Measurements from ENCODE around the gene OSTC.

OSTC gene

DNA sequence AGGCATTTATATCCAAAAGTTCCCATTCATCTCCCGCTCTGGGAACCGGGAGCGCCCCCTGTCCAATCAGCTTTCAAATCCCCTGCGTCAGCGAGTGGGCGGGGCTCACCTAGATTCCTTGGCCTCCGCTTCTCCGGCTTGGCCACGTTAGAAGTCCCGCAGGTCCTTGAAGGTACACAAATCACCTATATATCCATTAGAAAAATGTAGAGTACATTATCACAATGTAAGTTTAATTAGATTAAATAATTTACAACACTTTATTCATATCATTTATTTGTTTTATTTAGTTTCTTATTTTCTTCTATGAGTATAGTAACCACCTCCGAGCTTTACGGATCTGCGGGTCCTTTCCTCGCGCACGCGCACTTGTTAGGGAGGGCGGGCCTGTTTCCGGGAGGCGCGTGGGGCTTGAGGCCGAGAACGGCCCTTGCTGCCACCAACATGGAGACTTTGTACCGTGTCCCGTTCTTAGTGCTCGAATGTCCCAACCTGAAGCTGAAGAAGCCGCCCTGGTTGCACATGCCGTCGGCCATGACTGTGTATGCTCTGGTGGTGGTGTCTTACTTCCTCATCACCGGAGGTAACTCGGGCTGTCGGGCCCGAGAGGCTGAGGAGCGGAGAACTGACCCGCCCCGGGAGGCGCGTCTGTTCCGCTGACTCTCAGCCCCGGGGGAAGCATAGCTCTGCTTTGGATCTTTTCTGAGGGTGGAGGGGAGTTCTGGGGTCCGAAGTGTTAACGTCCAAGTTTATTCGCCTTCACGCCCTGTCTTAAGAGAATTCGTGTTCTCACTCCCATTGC is at the start of gene OSTC:
Gene OSTC, plus strand, starts transcription at position 388 of the 802 bp plus-strand sequence. Its CDS starts 57 bp downstream, at position 445.
- in situ Hi-C loops (cut with MboI; ENCODE audit: low sequenced_read_pairs) = no loop called here

DNA sequence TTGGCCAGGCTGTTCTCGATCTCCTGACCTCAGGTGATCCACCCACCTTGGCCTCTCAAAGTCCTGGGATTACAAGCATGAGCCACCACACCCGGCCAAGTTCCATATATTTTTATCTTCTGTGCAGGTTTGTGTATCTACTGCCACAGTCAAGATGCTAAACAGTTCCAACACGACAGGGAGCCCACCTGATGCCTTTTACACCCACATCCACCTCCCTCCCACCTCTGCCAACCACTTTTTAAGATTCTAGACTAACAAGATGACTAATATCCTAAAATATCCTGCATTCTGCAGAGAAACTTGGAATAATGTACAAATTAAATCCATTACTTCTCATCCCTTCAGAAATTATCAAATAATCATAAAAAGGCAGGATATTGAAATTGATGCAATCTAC is 49.3 kb upstream of the OSTC start:
- in situ Hi-C loops (cut with MboI; ENCODE audit: low sequenced_read_pairs) = no loop called here

- in situ Hi-C loops (cut with MboI; ENCODE audit: low sequenced_read_pairs) = no loop called here
Measured at GRCh38 chr4:108601532-108601931, 48.9 kb upstream of the OSTC start.

GRCh38 chr4:108602163-108602562 is 48.2 kb upstream of the OSTC start:
- in situ Hi-C loops (cut with MboI; ENCODE audit: low sequenced_read_pairs) = no loop called here

GRCh38 chr4:108607079-108607815 is 43.2 kb upstream of the OSTC start:
- in situ Hi-C loops (cut with MboI; ENCODE audit: low sequenced_read_pairs) = no loop called here

DNA sequence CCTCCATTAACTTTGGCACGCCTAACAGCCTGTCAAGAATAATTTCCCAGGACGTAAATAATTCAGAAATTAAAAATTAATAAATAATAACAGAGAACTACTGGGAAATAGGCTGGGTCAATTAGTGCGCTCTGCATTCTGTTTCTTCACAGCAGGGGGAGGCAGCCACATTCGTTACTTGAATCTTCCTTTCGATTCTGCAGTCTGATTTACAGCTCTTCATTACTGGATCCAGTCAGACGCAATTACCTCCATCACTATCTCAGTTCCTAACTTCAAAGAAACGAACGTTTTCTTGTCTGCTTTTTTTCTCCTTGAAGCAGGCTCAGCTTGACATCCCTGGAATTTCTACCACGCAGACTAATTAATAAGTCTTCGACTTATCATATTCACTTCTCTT is 39.0 kb upstream of the OSTC start:
- in situ Hi-C loops (cut with MboI; ENCODE audit: low sequenced_read_pairs) = no loop called here

DNA sequence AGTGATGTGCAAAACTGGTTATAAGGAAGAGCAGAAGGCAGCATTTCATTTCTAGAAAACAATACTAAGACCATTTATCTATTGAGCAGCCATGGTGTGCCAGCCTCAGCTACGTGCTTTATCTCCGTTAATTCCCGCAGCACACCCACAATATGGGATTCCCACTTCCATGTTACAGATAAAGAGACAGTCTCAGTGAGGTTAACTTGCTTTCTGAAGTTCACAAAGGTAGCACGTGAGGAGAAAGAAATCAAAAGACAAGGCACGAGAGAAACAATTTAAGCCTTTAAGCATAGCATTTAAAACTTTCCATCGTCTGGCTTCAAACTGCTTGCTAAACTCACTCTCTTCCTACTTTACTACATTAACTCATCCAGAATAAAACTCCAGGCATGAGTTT is 38.0 kb upstream of the OSTC start:
- in situ Hi-C loops (cut with MboI; ENCODE audit: low sequenced_read_pairs) = no loop called here

DNA sequence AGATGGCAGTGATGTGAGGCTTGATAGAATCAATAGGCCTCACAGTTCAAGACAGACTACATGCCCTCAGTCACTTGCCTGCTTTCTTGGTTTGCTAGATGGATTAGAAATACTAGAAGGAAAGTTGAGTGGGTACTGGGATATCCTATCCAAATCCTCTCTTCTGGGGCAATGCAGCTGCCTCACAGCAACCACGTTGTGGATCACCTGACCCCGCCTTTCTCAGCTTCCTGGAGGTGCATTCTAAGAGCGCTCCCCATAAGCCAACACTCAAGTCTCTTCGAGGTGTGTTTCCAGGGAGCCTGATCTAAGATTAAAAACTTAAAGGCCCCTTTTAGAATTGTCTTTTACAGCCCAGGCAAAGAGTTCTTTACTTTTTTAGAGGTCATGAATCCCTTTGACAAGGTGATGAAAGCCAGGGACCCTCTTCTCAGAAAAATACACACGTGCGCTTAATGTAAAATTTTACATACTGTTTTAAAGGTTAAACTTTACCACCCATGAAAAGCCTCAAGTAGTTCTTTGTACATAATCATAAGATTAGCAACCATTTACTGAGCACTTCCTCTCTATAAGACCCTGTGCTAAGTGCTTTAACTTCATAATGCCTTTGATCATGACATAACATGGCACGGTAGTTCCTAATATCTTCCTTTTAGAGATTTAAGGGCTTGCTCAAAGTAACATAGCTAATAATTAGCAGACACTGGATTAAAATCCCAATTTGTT is 30.9 kb upstream of the OSTC start:
- in situ Hi-C loops (cut with MboI; ENCODE audit: low sequenced_read_pairs) = no loop called here

DNA sequence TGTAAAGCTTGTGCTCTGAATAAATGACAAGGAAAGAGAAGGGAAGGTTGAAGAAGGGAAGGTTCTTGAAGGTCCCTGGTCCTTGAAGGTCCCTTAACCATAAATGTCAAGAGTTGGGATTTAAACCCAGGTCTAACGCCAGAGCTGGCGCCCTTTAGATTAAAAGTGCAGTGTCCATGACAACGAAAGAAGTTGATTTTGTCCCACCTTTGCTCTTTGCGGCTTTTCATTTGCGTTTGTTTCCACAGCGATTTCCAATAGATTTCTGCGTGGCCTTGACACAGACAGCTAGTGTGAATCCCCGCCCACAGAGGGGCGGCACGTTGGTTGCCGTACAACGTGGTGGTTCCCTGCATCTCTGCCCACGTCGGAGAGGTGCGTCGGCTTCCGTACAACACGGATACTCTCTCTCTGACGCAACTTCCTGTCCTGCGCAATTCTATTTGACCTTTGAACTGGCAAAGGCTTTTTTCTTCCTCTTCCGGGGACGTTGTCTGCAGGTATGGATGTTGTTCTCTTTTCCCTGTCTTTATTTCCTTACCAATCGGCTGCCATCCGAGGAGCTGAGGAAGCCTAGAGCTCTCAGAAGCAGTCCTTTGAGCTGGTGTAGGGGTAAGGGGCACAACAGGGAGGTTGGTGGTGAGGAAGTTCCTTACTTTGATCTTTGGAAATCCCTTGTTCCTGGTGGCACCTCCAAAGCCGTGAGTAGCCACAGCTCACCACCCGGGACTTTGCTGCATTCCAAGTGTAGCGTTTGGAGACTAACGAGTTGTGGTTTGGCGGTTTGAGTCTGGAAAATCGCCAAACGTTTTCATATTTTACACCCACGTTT is 30.1 kb upstream of the OSTC start, which contains the start of gene RPL34:
Gene RPL34, plus strand, starts transcription at position 476 of the 832 bp plus-strand sequence. CDS start 1,384 bp downstream, outside the sequence.
- in situ Hi-C loops (cut with MboI; ENCODE audit: low sequenced_read_pairs) = no loop called here

GRCh38 chr4:108620933-108621905 is 29.2 kb upstream of the OSTC start:
- in situ Hi-C loops (cut with MboI; ENCODE audit: low sequenced_read_pairs) = no loop called here

DNA sequence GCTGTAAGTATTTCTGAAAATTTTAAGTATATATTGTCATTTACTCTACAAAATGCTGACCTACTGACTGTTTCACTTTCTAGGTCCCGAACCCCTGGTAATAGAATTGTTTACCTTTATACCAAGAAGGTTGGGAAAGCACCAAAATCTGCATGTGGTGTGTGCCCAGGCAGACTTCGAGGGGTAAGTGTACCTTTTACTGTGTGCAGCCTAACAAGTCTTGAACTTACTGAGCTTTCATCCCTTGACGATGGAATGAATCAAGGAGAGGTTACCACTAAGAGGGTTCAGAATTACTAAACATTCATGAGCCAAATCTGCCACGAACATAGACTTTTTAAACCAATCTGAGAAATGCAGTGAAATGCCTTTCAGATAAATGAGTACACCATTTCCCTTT is 28.4 kb upstream of the OSTC start:
- in situ Hi-C loops (cut with MboI; ENCODE audit: low sequenced_read_pairs) = no loop called here

DNA sequence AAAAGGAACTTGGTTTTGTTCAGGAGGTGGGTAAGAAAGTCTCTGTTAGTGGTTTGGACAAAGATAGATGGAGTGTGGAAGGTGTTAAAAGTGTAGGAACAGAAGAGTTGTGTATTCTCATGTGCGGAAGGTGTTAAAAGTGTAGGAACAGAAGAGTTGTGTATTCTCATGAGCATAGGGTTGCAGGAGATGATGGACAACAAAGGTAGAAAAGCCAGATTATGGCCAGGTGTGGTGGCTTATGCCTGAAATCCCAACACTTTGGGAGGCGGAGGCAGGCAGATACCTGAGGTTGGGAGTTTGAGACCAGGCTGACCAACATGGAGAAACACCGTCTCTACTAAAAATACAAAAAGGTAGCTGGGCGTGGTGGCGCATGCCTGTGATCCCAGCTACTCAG is 27.6 kb upstream of the OSTC start:
- in situ Hi-C loops (cut with MboI; ENCODE audit: low sequenced_read_pairs) = no loop called here

GRCh38 chr4:108624263-108625056 is 25.9 kb upstream of the OSTC start:
- in situ Hi-C loops (cut with MboI; ENCODE audit: low sequenced_read_pairs) = no loop called here

DNA sequence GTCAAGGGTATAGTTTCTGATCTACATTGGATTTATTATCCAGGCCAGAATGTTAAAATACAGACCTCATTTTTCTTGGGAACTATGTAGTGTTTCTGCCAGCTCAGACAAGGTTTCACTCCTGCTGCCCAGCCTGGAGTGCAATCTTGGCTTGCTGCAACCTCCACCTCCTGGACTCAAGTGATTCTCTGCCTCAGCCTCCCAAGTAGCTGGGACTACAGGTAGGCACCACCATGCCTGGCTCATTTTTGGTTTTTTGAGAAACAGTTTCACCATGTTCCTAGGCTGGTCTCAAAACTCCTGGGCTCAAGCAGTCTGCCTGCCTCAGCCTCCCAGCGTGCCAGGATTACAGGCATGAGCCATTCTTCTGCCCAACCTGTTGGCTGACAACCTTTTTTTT is 24.3 kb upstream of the OSTC start:
- in situ Hi-C loops (cut with MboI; ENCODE audit: low sequenced_read_pairs) = no loop called here

DNA sequence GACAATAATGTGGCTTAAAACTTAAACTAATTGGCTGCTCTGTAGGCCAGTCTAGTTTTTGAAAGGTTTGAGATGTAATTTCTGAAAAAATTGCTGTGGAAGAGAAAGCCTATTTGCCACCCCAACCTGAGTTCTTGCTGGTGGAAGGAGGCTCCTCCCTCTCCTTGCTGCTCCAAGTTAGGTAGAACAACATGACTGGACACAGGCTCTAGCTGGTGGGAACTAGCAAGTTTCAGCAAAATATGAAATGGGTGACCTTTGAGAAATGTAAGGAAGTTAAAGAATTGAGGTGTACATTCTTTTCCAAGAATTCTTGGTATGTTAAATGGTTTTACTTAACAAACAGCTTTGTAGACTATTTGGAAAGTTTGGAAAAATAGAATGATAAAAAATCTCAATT is 22.0 kb upstream of the OSTC start:
- in situ Hi-C loops (cut with MboI; ENCODE audit: low sequenced_read_pairs) = no loop called here

DNA sequence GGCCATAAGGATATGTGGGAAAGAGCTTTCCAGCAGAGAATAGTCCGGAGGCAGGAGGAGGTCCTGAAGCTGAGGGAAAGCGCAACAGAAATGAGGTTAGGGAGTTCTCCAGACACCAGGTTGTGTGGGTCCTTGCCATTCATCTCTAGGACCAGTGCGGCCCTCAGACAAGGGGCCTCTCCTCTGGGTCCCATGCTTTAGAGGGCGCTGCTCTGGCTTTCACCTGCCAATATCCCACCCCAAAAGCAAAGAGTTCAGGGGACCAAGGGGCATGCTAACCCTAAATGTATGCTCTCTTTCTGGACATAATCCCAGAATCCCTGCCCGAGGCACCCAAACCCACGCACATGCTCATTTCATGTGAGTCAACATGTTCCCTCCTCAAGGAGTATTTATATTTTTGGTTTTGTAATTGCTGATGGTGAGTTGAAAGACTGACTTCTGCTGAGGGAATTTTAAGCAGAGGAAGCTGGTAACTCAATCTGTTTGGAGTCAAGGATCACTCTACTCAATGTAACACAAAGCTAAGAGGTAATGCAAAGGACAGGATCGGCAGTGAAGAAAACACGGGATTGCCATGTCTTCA is 15.2 kb upstream of the OSTC start:
- in situ Hi-C loops (cut with MboI; ENCODE audit: low sequenced_read_pairs) = no loop called here

DNA sequence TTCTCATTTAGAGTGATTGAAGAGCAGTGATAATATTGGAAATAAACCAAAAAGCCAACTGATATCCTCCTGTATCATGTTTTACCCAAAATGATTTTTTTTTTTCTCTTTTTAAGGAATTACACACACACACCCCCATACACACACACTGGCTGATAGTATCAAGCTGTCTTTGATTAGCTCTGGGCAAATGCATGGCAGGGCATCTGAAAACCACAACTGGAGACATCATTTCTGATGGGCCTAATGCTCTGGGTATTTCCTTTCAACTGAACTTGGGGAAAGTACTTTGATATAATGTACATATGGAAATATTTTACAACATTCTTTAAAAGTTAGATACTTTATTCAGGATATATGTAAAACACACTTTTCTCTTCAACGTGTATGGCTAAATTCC is 14.2 kb upstream of the OSTC start:
- in situ Hi-C loops (cut with MboI; ENCODE audit: low sequenced_read_pairs) = no loop called here

- in situ Hi-C loops (cut with MboI; ENCODE audit: low sequenced_read_pairs) = no loop called here
Measured at GRCh38 chr4:108637856-108638255, 12.5 kb upstream of the OSTC start.

Data from hTERT RPE-1 (cell line).